HS-27A (cell line): ENCODE data around the gene PTPRF.

Source experiments
- DNase-seq: peaks from one replicate; pipeline ENCODE4 v3.0.0-alpha.2; 2012; ENCODE audit warnings: low read depth, missing footprints

Gene PTPRF

DNA sequence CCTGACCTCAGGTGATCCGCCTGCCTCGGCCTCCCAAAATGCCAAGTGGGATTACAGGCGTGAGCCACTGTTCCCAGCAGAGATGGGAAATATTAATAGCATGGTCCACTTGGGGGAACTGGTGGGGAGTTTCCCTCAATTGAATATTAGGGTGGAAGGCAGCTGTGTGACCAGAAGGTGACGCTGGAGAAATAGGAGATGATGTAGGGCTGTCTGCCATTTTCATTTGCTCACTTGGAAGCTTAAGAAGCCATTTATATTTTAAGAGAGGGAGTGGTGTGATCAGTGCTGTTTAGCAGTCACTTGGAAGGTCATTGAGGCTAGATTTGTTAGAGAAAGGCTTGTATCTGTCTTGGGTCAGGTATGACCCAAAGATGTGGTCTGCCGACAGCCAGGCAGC is 139.2 kb downstream of the PTPRF start:
- no peak for DNase-seq

DNA sequence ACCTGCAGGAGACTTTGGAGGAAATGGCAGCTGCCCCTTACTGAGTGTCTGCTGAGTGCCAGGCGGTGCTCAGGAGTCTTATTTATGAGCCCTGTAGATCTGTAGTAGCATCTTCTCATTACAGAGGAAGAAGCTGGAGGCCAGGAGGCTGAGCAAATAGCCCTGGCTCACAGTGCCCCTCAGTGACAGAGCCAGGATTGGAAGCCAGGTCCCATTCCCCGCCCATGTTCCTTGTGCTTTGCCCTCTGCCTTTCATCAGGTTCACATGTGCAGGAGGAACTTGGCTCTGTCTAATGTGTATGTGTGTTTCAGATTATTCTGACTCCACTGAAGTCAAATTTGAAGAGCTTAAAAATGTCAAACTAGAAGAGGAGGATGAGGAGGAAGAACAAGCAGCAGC is 140.5 kb downstream of the PTPRF start:
- DNase-seq: no peak

GRCh38 chr1:43671626-43672330 is 141.1 kb downstream of the PTPRF start:
- no peak for DNase-seq

GRCh38 chr1:43673261-43673660 is 142.6 kb downstream of the PTPRF start:
- no peak for DNase-seq
